ENCODE measurements around the gene CASZ1. TPM values are rescaled to one million over a fixed set of nuclear protein-coding genes. Genes with fewer than 3 reads are reported as not detected.

Gene CASZ1
- total RNA-seq, 4 donors from 2014 or later, result 21.9 to 60.2 (median 29.6) TPM

DNA sequence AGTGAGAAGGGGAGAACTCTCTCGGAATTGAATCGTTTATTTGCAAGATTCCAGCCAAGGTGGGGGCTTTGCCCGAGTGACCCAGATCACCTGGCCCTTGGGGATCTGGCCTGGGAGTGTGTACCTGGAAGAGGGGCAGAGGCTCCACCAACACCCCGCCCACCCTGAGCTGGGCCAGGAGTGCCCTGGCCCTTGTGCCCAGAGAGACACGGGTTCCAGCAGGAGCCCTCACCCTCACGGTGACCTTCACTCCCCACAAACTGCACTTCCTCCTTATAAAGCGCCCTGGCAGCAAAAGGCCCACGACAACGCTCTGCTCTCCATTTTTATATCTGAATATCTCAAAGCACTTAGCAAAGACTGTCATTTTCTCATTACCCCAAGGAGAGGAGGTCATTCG is 16.6 kb downstream of the CASZ1 start:
- peaks cover 0 to 6% (median 0%) of the 10 kb centered on the region in 4 donors for H3K27me3 ChIP-seq
- no peaks in the 10 kb centered on the region for H3K36me3 ChIP-seq
- peaks cover 0 to 35% (median 9%) of the 10 kb centered on the region in 4 donors for H3K4me1 ChIP-seq
- no peaks in the 10 kb centered on the region for H3K9me3 ChIP-seq
- intact Hi-C loops (cut with DNase I), result no loop called here
- WGBS, result 87% methylated on average over 10 of the region's 10 CpGs
- TF ChIP-seq POLR2AphosphoS5 (IDR thresholded peaks at IDR 0.05) (no peak), POLR2A (IDR thresholded peaks at IDR 0.05; ENCODE audit: low read depth) (no peak), CTCF (IDR thresholded peaks at IDR 0.05) (no peak), EP300 (IDR thresholded peaks at IDR 0.05) (no peak)
- no peak for DNase-seq (ENCODE audit: extremely low spot score)
- no peak overlapping the region for H3K4me3 ChIP-seq
- no peak overlapping the region for H3K27ac ChIP-seq (replicated peaks in 1 of 4)

GRCh38 chr1:10779201-10779600 is 17.2 kb downstream of the CASZ1 start:
- intact Hi-C loops (cut with DNase I), result no loop called here
- Histone ChIP-seq H3K27ac (replicated peaks in 1 of 4) (no peak overlapping the region), H3K9me3 (no peaks in the 10 kb centered on the region), H3K4me1 (peaks cover 5 to 41% (median 9%) of the 10 kb centered on the region in 4 donors), H3K27me3 (peaks cover 0 to 6% (median 0%) of the 10 kb centered on the region in 4 donors), H3K36me3 (no peaks in the 10 kb centered on the region), H3K4me3 (no peak overlapping the region)
- 85% methylated on average over 18 of the region's 18 CpGs for WGBS
- no peak for DNase-seq (ENCODE audit: extremely low spot score)
- no peak for TF ChIP-seq POLR2A (IDR thresholded peaks at IDR 0.05; ENCODE audit: low read depth)
- no peak for TF ChIP-seq CTCF (IDR thresholded peaks at IDR 0.05)
- no peak for TF ChIP-seq POLR2AphosphoS5 (IDR thresholded peaks at IDR 0.05)
- TF ChIP-seq EP300 (IDR thresholded peaks at IDR 0.05), result no peak

DNA sequence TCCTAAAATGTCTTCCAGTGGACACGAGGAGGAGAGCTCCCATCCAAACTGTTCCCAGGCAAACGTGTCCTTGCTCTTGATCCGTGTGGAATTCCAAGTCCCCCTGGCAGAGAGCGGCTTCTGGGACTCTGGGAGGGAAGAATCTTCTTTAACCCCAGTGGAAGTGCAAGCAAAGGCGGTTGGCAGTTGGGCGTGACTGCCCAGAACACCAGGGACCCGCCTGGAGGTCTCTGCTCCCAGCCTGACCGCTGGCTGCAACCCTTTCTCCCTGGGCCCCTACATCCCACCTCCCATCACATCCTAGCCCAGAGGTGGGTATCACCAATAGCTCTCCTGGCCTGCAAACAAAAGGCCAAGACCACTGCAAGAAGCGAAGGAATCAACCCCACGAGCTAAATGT is 17.8 kb downstream of the CASZ1 start:
- Histone ChIP-seq H3K27me3 (peaks cover 0 to 6% (median 0%) of the 10 kb centered on the region in 4 donors), H3K9me3 (no peaks in the 10 kb centered on the region), H3K4me3 (no peak overlapping the region), H3K27ac (replicated peaks in 1 of 4) (no peak overlapping the region), H3K36me3 (no peaks in the 10 kb centered on the region), H3K4me1 (peaks cover 7 to 43% (median 9%) of the 10 kb centered on the region in 4 donors)
- intact Hi-C loops (cut with DNase I), result no loop called here
- no peak for DNase-seq (ENCODE audit: extremely low spot score)
- TF ChIP-seq CTCF (IDR thresholded peaks at IDR 0.05) (no peak), POLR2A (IDR thresholded peaks at IDR 0.05; ENCODE audit: low read depth) (no peak), EP300 (IDR thresholded peaks at IDR 0.05) (no peak), POLR2AphosphoS5 (IDR thresholded peaks at IDR 0.05) (no peak)
- WGBS, result 83% methylated on average over 10 of the region's 10 CpGs

DNA sequence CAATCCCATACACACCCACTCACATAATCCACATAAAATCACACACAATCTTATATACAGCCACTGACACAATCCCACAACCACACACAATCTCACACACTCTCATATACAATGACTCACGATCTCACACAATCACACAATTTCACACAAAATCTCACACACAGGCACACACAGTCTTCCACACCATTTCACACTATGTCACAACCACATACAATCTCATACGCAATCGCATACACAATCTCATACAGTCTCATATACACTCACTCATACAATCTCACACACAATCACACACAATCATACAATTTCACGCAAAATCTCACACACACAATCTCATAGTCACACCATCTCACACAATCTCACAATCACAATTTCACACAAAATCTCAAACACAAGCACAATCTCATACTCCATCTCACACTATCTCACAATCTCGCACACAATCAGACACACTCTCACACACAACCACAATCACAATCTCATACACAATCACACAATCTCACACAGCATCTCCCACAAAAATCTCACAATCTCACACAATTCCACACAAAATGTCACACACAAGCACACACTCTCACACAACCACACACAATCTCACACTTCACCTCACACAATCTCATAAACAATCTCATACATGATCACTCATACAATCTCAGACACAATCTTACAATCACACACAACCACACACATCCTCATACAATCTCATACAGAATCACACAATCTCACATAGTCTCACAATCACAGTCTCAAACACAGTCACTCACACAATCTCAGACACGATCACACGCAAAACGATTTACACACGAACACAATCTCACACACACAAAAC is 18.5 kb downstream of the CASZ1 start:
- Histone ChIP-seq H3K4me1 (peaks cover 7 to 49% (median 9%) of the 10 kb centered on the region in 4 donors), H3K27ac (replicated peaks in 1 of 4) (no peak overlapping the region)
- WGBS, result 94% methylated on average over 9 of the region's 9 CpGs

More for the DNA sequence above, 18.5 kb downstream of the CASZ1 start:
- no peak for TF ChIP-seq POLR2AphosphoS5 (IDR thresholded peaks at IDR 0.05)
- no peak for TF ChIP-seq POLR2A (IDR thresholded peaks at IDR 0.05; ENCODE audit: low read depth)
- TF ChIP-seq EP300 (IDR thresholded peaks at IDR 0.05), result no peak
- TF ChIP-seq CTCF (IDR thresholded peaks at IDR 0.05), result no peak
- Histone ChIP-seq H3K27me3 (peaks cover 0 to 6% (median 0%) of the 10 kb centered on the region in 4 donors), H3K36me3 (no peaks in the 10 kb centered on the region), H3K9me3 (no peaks in the 10 kb centered on the region), H3K4me3 (no peak overlapping the region)
- intact Hi-C loops (cut with DNase I), result no loop called here
- DNase-seq (ENCODE audit: extremely low spot score), result no peak
